ENCODE results near the gene KIRREL3.

The KIRREL3 gene

GRCh38 chr11:126710804-126711399, 289.7 kb downstream of the KIRREL3 start:
- no peak for DNase-seq (ENCODE audit: low read depth)

- no peak for DNase-seq (ENCODE audit: low read depth)
These were observed 293.1 kb downstream of the KIRREL3 start for GRCh38 chr11:126707498-126707897.

- no peak for DNase-seq (ENCODE audit: low read depth)
These were observed 296.5 kb downstream of the KIRREL3 start for GRCh38 chr11:126704096-126704495.

GRCh38 chr11:126703662-126704061, 296.9 kb downstream of the KIRREL3 start:
- no peak for DNase-seq (ENCODE audit: low read depth)

- DNase-seq (ENCODE audit: low read depth): no peak
These were observed 297.6 kb downstream of the KIRREL3 start for GRCh38 chr11:126702987-126703386.

- DNase-seq (ENCODE audit: low read depth): no peak
These were observed 298.3 kb downstream of the KIRREL3 start for GRCh38 chr11:126702165-126702720.

- DNase-seq (ENCODE audit: low read depth): no peak
These were observed 299.1 kb downstream of the KIRREL3 start for GRCh38 chr11:126701520-126701897.

- DNase-seq (ENCODE audit: low read depth): no peak
These were observed 299.6 kb downstream of the KIRREL3 start for GRCh38 chr11:126700768-126701519.

- DNase-seq (ENCODE audit: low read depth): no peak
These were observed 302.0 kb downstream of the KIRREL3 start for GRCh38 chr11:126698576-126698975.

GRCh38 chr11:126697936-126698335, 302.6 kb downstream of the KIRREL3 start:
- DNase-seq (ENCODE audit: low read depth): no peak

GRCh38 chr11:126696982-126697381, 303.6 kb downstream of the KIRREL3 start:
- no peak for DNase-seq (ENCODE audit: low read depth)

GRCh38 chr11:126695293-126695692, 305.3 kb downstream of the KIRREL3 start:
- no peak for DNase-seq (ENCODE audit: low read depth)

GRCh38 chr11:126694065-126694625, 306.4 kb downstream of the KIRREL3 start:
- no peak for DNase-seq (ENCODE audit: low read depth)

- DNase-seq (ENCODE audit: low read depth): no peak
These were observed 313.1 kb downstream of the KIRREL3 start for GRCh38 chr11:126687477-126687876.

- no peak for DNase-seq (ENCODE audit: low read depth)
These were observed 313.6 kb downstream of the KIRREL3 start for GRCh38 chr11:126686938-126687337.

GRCh38 chr11:126683766-126684728, 316.5 kb downstream of the KIRREL3 start:
- no peak for DNase-seq (ENCODE audit: low read depth)

GRCh38 chr11:126682590-126682989, 318.0 kb downstream of the KIRREL3 start:
- no peak for DNase-seq (ENCODE audit: low read depth)

GRCh38 chr11:126680700-126681099, 319.9 kb downstream of the KIRREL3 start:
- no peak for DNase-seq (ENCODE audit: low read depth)

GRCh38 chr11:126680131-126680530, 320.4 kb downstream of the KIRREL3 start:
- DNase-seq (ENCODE audit: low read depth): no peak

- no peak for DNase-seq (ENCODE audit: low read depth)
These were observed 321.5 kb downstream of the KIRREL3 start for GRCh38 chr11:126679033-126679432.

- DNase-seq (ENCODE audit: low read depth): no peak
These were observed 324.0 kb downstream of the KIRREL3 start for GRCh38 chr11:126676536-126676935.

- DNase-seq (ENCODE audit: low read depth): no peak
These were observed 327.3 kb downstream of the KIRREL3 start for GRCh38 chr11:126673319-126673718.
